IPS-18a (cell line): ENCODE results near the gene EFCAB12.

ENCODE experiments used
- H3K27ac ChIP-seq: one replicate; pipeline ENCODE4 v1.5.1; 2013; ENCODE audit warnings: low read length
- H3K27me3 ChIP-seq: one replicate; pipeline ENCODE4 v1.6.1; 2013; ENCODE audit warnings: mild to moderate bottlenecking, low read length; ENCODE audit not compliant: control insufficient read depth, insufficient read depth
- H3K36me3 ChIP-seq: one replicate; pipeline ENCODE4 v1.6.1; 2013; ENCODE audit warnings: low read depth, low read length; ENCODE audit not compliant: control insufficient read depth
- H3K4me1 ChIP-seq: one replicate; pipeline ENCODE4 v1.6.1; 2013; ENCODE audit warnings: low read depth, low read length; ENCODE audit not compliant: control insufficient read depth
- H3K4me3 ChIP-seq: one replicate; pipeline ENCODE4 v1.5.1; 2013; ENCODE audit warnings: low read length
- H3K9ac ChIP-seq: one replicate; pipeline ENCODE4 v1.6.1; 2013; ENCODE audit warnings: mild to moderate bottlenecking, low read length, moderate library complexity
- H3K9me3 ChIP-seq: one replicate; pipeline ENCODE4 v1.6.1; 2013; ENCODE audit warnings: low read depth, low read length; ENCODE audit not compliant: control insufficient read depth

Gene EFCAB12

GRCh38 chr3:129429602-129430001 is 1.2 kb upstream of the EFCAB12 start:
- H3K9ac ChIP-seq, result no peak overlapping the region
- H3K27ac ChIP-seq, result no peak overlapping the region
- H3K27me3 ChIP-seq, result peaks cover 13% of the 10 kb centered on the region
- peaks cover 27% of the 10 kb centered on the region for H3K4me1 ChIP-seq
- no peaks in the 10 kb centered on the region for H3K9me3 ChIP-seq
- H3K4me3 ChIP-seq, result no peak overlapping the region
- H3K36me3 ChIP-seq, result peaks cover 35% of the 10 kb centered on the region

GRCh38 chr3:129429080-129429451 is 630 bp upstream of the EFCAB12 start:
- H3K9me3 ChIP-seq, result no peaks in the 10 kb centered on the region
- H3K4me1 ChIP-seq, result peaks cover 32% of the 10 kb centered on the region
- peak overlapping the region; percentile 54 for H3K9ac ChIP-seq
- H3K27me3 ChIP-seq, result peaks cover 13% of the 10 kb centered on the region
- peak overlapping the region; percentile 75 for H3K4me3 ChIP-seq
- H3K36me3 ChIP-seq, result peaks cover 30% of the 10 kb centered on the region
- H3K27ac ChIP-seq, result peak overlapping the region; percentile 47

GRCh38 chr3:129428007-129428375 is 445 bp downstream of the EFCAB12 start:
- Histone ChIP-seq H3K27ac (no peak overlapping the region), H3K4me3 (peak overlapping the region; percentile 75), H3K9ac (no peak overlapping the region)

GRCh38 chr3:129425619-129426018 is 2.8 kb downstream of the EFCAB12 start:
- H3K27ac ChIP-seq, result no peak overlapping the region
- H3K4me1 ChIP-seq, result peaks cover 34% of the 10 kb centered on the region
- peak overlapping the region; percentile 22 for H3K4me3 ChIP-seq
- H3K36me3 ChIP-seq, result no peaks in the 10 kb centered on the region
- no peak overlapping the region for H3K9ac ChIP-seq
- peaks cover 13% of the 10 kb centered on the region for H3K27me3 ChIP-seq
- H3K9me3 ChIP-seq, result no peaks in the 10 kb centered on the region

More at GRCh38 chr3:129428007-129428375, 445 bp downstream of the EFCAB12 start:
- Histone ChIP-seq H3K4me1 (peaks cover 34% of the 10 kb centered on the region), H3K36me3 (peaks cover 19% of the 10 kb centered on the region), H3K9me3 (no peaks in the 10 kb centered on the region), H3K27me3 (peaks cover 13% of the 10 kb centered on the region)

GRCh38 chr3:129425213-129425612 is 3.2 kb downstream of the EFCAB12 start:
- H3K27ac ChIP-seq, result no peak overlapping the region
- H3K4me3 ChIP-seq, result peak overlapping the region; percentile 22
- H3K9me3 ChIP-seq, result no peaks in the 10 kb centered on the region
- H3K9ac ChIP-seq, result no peak overlapping the region
- no peaks in the 10 kb centered on the region for H3K36me3 ChIP-seq
- H3K4me1 ChIP-seq, result peaks cover 34% of the 10 kb centered on the region
- H3K27me3 ChIP-seq, result peaks cover 13% of the 10 kb centered on the region

GRCh38 chr3:129424185-129424841 is 4.1 kb downstream of the EFCAB12 start:
- H3K9me3 ChIP-seq, result no peaks in the 10 kb centered on the region
- peaks cover 13% of the 10 kb centered on the region for H3K27me3 ChIP-seq
- H3K4me3 ChIP-seq, result peak overlapping the region; percentile 22
- no peaks in the 10 kb centered on the region for H3K36me3 ChIP-seq
- no peak overlapping the region for H3K27ac ChIP-seq
- no peak overlapping the region for H3K9ac ChIP-seq
- H3K4me1 ChIP-seq, result peaks cover 27% of the 10 kb centered on the region

- Histone ChIP-seq H3K4me3 (no peak overlapping the region), H3K9ac (no peak overlapping the region), H3K27ac (no peak overlapping the region), H3K27me3 (peaks cover 8% of the 10 kb centered on the region), H3K4me1 (peaks cover 21% of the 10 kb centered on the region), H3K9me3 (no peaks in the 10 kb centered on the region), H3K36me3 (no peaks in the 10 kb centered on the region)
Measured at GRCh38 chr3:129422897-129423296, 5.5 kb downstream of the EFCAB12 start.

GRCh38 chr3:129421988-129422745 is 6.3 kb downstream of the EFCAB12 start:
- Histone ChIP-seq H3K4me1 (peaks cover 21% of the 10 kb centered on the region), H3K4me3 (no peak overlapping the region), H3K9me3 (no peaks in the 10 kb centered on the region)

GRCh38 chr3:129421236-129421883 is 7.1 kb downstream of the EFCAB12 start:
- H3K27ac ChIP-seq, result no peak overlapping the region
- H3K36me3 ChIP-seq, result no peaks in the 10 kb centered on the region
- peaks cover 21% of the 10 kb centered on the region for H3K4me1 ChIP-seq
- no peaks in the 10 kb centered on the region for H3K9me3 ChIP-seq
- H3K4me3 ChIP-seq, result no peak overlapping the region
- no peak overlapping the region for H3K9ac ChIP-seq
- H3K27me3 ChIP-seq, result no peaks in the 10 kb centered on the region

More at GRCh38 chr3:129421988-129422745, 6.3 kb downstream of the EFCAB12 start:
- no peak overlapping the region for H3K27ac ChIP-seq
- peaks cover 1% of the 10 kb centered on the region for H3K27me3 ChIP-seq
- no peak overlapping the region for H3K9ac ChIP-seq
- H3K36me3 ChIP-seq, result no peaks in the 10 kb centered on the region

GRCh38 chr3:129419476-129419875 is 9.0 kb downstream of the EFCAB12 start:
- H3K27me3 ChIP-seq, result no peaks in the 10 kb centered on the region
- H3K4me3 ChIP-seq, result no peak overlapping the region
- no peaks in the 10 kb centered on the region for H3K36me3 ChIP-seq
- no peaks in the 10 kb centered on the region for H3K9me3 ChIP-seq
- H3K4me1 ChIP-seq, result peaks cover 6% of the 10 kb centered on the region
- H3K9ac ChIP-seq, result no peak overlapping the region
- no peak overlapping the region for H3K27ac ChIP-seq

- H3K27ac ChIP-seq, result no peak overlapping the region
- H3K9ac ChIP-seq, result no peak overlapping the region
- no peaks in the 10 kb centered on the region for H3K36me3 ChIP-seq
- H3K4me3 ChIP-seq, result no peak overlapping the region
- no peaks in the 10 kb centered on the region for H3K27me3 ChIP-seq
- H3K4me1 ChIP-seq, result no peaks in the 10 kb centered on the region
- no peaks in the 10 kb centered on the region for H3K9me3 ChIP-seq
Measured at GRCh38 chr3:129418041-129418973, 10.1 kb downstream of the EFCAB12 start.
